ENCODE measurements around the gene ATXN1.
"Not testable (repeated sequence)": the region's sequence is repeated elsewhere in the genome, so short reads cannot be mapped to it uniquely, and the experiment has no call there.

DNA sequence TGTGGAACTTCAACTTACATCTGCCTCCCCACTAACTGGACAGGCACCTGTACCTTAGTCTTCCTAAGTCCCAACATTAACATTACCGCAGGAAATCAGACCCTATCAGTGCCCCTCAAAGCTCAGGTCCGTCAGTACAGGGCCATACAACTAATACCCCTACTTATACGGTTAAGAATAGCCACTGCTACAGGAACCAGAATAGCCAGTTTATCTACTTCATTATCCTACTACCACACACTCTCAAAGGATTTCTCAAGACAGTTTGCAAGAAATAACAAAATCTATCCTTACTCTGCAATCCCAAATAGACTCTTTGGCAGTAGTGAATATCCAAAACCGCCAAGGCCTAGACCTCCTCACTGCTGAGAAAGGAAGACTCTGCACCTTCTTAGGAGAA, 298.0 kb downstream of the ATXN1 start:
- not testable (repeated sequence) for TF ChIP-seq POLR2A (IDR thresholded peaks at IDR 0.05); CTCF (IDR thresholded peaks at IDR 0.05); EP300 (IDR thresholded peaks at IDR 0.05; ENCODE audit: low read depth)

Measured in transverse colon (tissue), 3 donors.